ENCODE data around the gene DDX31. TPM values are rescaled to one million over a fixed set of nuclear protein-coding genes. Genes with fewer than 3 reads are reported as not detected.

DDX31 gene
- total RNA-seq, 2 experiments from 2014 or later = 28.3 to 28.8 TPM

DNA sequence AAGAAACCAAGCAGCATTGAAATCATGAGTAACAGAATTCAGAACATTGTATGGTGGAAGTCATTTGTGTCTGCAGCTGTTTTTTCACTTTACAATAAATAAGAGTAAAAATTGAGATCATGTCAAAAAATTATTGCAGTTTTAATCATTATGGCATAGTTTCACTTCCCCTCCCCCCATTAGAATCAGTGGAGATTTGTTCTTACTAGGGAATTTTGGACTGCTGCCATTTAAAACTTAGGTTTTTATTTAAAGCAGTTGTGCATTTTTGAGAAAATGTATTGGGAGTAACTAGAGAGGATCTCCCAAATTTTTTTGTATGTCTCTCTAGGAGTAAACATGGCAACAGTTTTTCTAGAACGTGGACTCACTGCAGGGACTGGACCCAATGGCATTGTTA is 20.9 kb upstream of the DDX31 start:
- no peak for TF ChIP-seq EZH2phosphoT487 (IDR thresholded peaks at IDR 0.05; ENCODE audit: borderline replicate concordance, low read depth, low read length)
- TF ChIP-seq, protein P1, sequence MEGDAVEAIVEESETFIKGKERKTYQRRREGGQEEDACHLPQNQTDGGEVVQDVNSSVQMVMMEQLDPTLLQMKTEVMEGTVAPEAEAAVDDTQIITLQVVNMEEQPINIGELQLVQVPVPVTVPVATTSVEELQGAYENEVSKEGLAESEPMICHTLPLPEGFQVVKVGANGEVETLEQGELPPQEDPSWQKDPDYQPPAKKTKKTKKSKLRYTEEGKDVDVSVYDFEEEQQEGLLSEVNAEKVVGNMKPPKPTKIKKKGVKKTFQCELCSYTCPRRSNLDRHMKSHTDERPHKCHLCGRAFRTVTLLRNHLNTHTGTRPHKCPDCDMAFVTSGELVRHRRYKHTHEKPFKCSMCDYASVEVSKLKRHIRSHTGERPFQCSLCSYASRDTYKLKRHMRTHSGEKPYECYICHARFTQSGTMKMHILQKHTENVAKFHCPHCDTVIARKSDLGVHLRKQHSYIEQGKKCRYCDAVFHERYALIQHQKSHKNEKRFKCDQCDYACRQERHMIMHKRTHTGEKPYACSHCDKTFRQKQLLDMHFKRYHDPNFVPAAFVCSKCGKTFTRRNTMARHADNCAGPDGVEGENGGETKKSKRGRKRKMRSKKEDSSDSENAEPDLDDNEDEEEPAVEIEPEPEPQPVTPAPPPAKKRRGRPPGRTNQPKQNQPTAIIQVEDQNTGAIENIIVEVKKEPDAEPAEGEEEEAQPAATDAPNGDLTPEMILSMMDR (conservative IDR thresholded peaks at IDR 0.05; ENCODE audit: low read length) = no peak
- no peak overlapping the region for H2AFZ ChIP-seq (ENCODE audit: low read length)
- H3K4me1 ChIP-seq (ENCODE audit: insufficient read depth, low read length, poor library complexity, severe bottlenecking) = no peaks in the 10 kb centered on the region
- intact Hi-C loops (cut with micrococcal nuclease; ENCODE audit: unreplicated experiment) = no loop called here
- no peaks in the 10 kb centered on the region; the same call in 1 of the 2 replicates for H3K9me3 ChIP-seq (ENCODE audit: low read length)
- POLR2A ChIA-PET = interaction anchor here (0.6 kb wide), 1 partner anchor 677 kb away, joined by 3 read pairs; no protein-coding TSS in a partner anchor
- DNase-seq (ENCODE audit: low spot score) = no peak
- no TSS peak for BruUV-seq (replicated peaks)
- H3K4me3 ChIP-seq (ENCODE audit: low read depth, low read length, poor library complexity, severe bottlenecking) = no peak overlapping the region
- no peaks in the 10 kb centered on the region for H3K79me2 ChIP-seq (ENCODE audit: insufficient read depth, low read depth, low read length)
- no peak overlapping the region for H3K27ac ChIP-seq (ENCODE audit: low read depth, low read length, poor library complexity, severe bottlenecking)
- H3K4me2 ChIP-seq (ENCODE audit: low read length) = no peak overlapping the region
- peaks cover 86% of the 10 kb centered on the region for H3K36me3 ChIP-seq (ENCODE audit: insufficient read depth, low read length)
- CTCF ChIA-PET (ENCODE audit: unreplicated experiment) = no interaction called here
- H4K20me1 ChIP-seq (ENCODE audit: insufficient read depth, low read length) = no peaks in the 10 kb centered on the region
- H3K9me2 ChIP-seq (ENCODE audit: insufficient read depth, low read length) = no peaks in the 10 kb centered on the region

DNA sequence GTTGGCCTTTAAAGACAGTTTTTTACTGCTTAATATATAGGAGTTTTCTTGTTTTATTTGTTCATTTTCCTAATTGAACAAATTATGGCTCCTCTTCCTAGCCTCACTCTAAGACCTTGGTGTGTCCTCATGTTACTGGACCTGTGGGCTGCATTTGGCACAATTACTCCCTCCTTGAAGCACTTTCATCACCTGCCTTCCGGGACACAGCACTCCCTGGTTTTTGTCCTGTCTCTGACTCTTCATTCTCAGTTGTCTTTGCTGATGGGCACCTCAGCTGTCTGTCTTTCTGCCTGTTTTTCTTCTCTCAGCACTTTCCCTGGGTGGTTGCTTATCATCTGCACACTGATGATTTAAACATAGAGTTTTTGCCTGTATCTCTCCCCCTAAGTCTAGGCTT is 14.1 kb upstream of the DDX31 start:
- CTCF ChIA-PET (ENCODE audit: unreplicated experiment) = no interaction called here
- Histone ChIP-seq H3K4me2 (ENCODE audit: low read length) (no peak overlapping the region), H3K9me2 (ENCODE audit: insufficient read depth, low read length) (no peaks in the 10 kb centered on the region), H3K36me3 (ENCODE audit: insufficient read depth, low read length) (peaks cover 94% of the 10 kb centered on the region), H3K4me1 (ENCODE audit: insufficient read depth, low read length, poor library complexity, severe bottlenecking) (no peaks in the 10 kb centered on the region), H3K79me2 (ENCODE audit: insufficient read depth, low read depth, low read length) (peaks cover 50% of the 10 kb centered on the region), H3K4me3 (ENCODE audit: low read depth, low read length, poor library complexity, severe bottlenecking) (no peak overlapping the region), H3K27ac (ENCODE audit: low read depth, low read length, poor library complexity, severe bottlenecking) (no peak overlapping the region), H3K9me3 (ENCODE audit: low read length) (no peaks in the 10 kb centered on the region; the same call in 1 of the 2 replicates), H4K20me1 (ENCODE audit: insufficient read depth, low read length) (0 out of 2 replicates have a peak, but pooled peaks cover 12% of the 10 kb centered on the region), H2AFZ (ENCODE audit: low read length) (no peak overlapping the region)
- TF ChIP-seq, protein P1 (conservative IDR thresholded peaks at IDR 0.05; ENCODE audit: low read length) = no peak
- BruUV-seq (replicated peaks) = no TSS peak
- no peak for DNase-seq (ENCODE audit: low spot score)
- POLR2A ChIA-PET = no interaction called here
- intact Hi-C loops (cut with micrococcal nuclease; ENCODE audit: unreplicated experiment) = no loop called here

DNA sequence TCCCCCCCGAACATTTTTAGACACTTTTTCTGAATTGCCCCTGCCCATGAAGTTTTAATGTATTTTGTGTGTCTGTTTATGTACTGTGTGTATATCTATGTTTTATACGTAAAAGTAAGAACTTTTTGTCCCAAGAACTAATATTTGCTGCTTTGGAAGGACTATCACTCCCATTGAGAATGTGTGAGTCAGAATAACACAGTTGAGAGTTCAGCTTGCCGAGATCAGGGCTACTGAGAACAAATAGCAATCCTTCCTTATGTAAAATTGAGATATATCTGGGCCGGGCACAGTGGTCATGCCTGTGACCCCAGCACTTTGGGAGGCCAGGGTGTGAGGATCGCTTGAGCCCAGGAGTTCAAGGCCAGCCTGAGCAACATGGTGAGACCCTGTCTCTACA is 11.8 kb upstream of the DDX31 start:
- CTCF ChIA-PET (ENCODE audit: unreplicated experiment) = no interaction called here
- Histone ChIP-seq H3K4me2 (ENCODE audit: low read length) (no peak overlapping the region), H3K36me3 (ENCODE audit: insufficient read depth, low read length) (peaks cover 95% of the 10 kb centered on the region), H3K79me2 (ENCODE audit: insufficient read depth, low read depth, low read length) (peaks cover 73% of the 10 kb centered on the region), H3K9me2 (ENCODE audit: insufficient read depth, low read length) (no peaks in the 10 kb centered on the region), H3K9me3 (ENCODE audit: low read length) (no peaks in the 10 kb centered on the region; the same call in 1 of the 2 replicates), H4K20me1 (ENCODE audit: insufficient read depth, low read length) (0 out of 2 replicates have a peak, but pooled peaks cover 12% of the 10 kb centered on the region), H3K27ac (ENCODE audit: low read depth, low read length, poor library complexity, severe bottlenecking) (no peak overlapping the region), H2AFZ (ENCODE audit: low read length) (no peak overlapping the region), H3K4me3 (ENCODE audit: low read depth, low read length, poor library complexity, severe bottlenecking) (no peak overlapping the region), H3K4me1 (ENCODE audit: insufficient read depth, low read length, poor library complexity, severe bottlenecking) (no peaks in the 10 kb centered on the region)
- POLR2A ChIA-PET = no interaction called here
- no TSS peak for BruUV-seq (replicated peaks)
- intact Hi-C loops (cut with micrococcal nuclease; ENCODE audit: unreplicated experiment) = no loop called here
- no peak for DNase-seq (ENCODE audit: low spot score)
- TF ChIP-seq, protein P1 (conservative IDR thresholded peaks at IDR 0.05; ENCODE audit: low read length) = no peak
- TF ChIP-seq EZH2phosphoT487 (IDR thresholded peaks at IDR 0.05; ENCODE audit: borderline replicate concordance, low read depth, low read length) = no peak
